Measurements from ENCODE around the gene KCND2.

DNA sequence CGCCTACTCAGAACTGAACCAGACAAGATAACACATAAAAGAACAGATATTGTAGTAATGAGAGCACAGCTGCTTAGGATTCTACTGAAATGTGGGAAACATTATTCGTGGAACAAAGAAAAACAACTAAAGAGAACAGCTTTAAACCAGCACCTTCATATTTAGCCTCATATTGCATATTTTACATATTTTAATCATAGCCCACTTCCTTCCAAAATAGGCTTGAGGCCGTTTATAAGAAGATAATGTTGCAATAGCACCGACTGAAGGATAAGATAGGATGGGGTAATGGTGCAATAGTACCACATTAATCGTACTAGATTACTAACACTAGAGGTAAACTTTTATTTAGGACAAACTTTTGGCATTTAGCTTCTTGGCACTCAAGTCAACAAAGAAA, 71.3 kb downstream of the KCND2 start:
- TF ChIP-seq, protein P1, sequence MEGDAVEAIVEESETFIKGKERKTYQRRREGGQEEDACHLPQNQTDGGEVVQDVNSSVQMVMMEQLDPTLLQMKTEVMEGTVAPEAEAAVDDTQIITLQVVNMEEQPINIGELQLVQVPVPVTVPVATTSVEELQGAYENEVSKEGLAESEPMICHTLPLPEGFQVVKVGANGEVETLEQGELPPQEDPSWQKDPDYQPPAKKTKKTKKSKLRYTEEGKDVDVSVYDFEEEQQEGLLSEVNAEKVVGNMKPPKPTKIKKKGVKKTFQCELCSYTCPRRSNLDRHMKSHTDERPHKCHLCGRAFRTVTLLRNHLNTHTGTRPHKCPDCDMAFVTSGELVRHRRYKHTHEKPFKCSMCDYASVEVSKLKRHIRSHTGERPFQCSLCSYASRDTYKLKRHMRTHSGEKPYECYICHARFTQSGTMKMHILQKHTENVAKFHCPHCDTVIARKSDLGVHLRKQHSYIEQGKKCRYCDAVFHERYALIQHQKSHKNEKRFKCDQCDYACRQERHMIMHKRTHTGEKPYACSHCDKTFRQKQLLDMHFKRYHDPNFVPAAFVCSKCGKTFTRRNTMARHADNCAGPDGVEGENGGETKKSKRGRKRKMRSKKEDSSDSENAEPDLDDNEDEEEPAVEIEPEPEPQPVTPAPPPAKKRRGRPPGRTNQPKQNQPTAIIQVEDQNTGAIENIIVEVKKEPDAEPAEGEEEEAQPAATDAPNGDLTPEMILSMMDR (IDR thresholded peaks at IDR 0.05), result no peak
- TF ChIP-seq POLR2A (IDR thresholded peaks at IDR 0.05), result no peak

All from testis (tissue), 2 donors.